ENCODE measurements around the gene SPHK1.

GRCh38 chr17:76371656-76372628 is 12.5 kb upstream of the SPHK1 start:
- TF ChIP-seq FOXK2 (IDR thresholded peaks at IDR 0.05) = no peak
- no peak for TF ChIP-seq CTBP1 (IDR thresholded peaks at IDR 0.05; ENCODE audit: borderline replicate concordance)
- TF ChIP-seq ELF4 (IDR thresholded peaks at IDR 0.05) = no peak
- TF ChIP-seq TARDBP (IDR thresholded peaks at IDR 0.05) = no peak
